RPMI8226 (cell line): ENCODE measurements around the gene MYO10.

ENCODE experiments used
- DNase-seq: peaks from one replicate; pipeline ENCODE4 v3.0.0-alpha.2; 2015

MYO10 gene

GRCh38 chr5:16916262-16916878 is 19.7 kb downstream of the MYO10 start:
- no peak for DNase-seq

- no peak for DNase-seq
These were observed 21.5 kb downstream of the MYO10 start for GRCh38 chr5:16914584-16914983.

- no peak for DNase-seq
These were observed 22.0 kb downstream of the MYO10 start for GRCh38 chr5:16914108-16914435.

- DNase-seq = no peak
These were observed 22.6 kb downstream of the MYO10 start for GRCh38 chr5:16913187-16914107.

GRCh38 chr5:16912080-16912479 is 24.0 kb downstream of the MYO10 start:
- DNase-seq = no peak

- DNase-seq = no peak
These were observed 26.6 kb downstream of the MYO10 start for GRCh38 chr5:16909464-16909863.

- DNase-seq = no peak
These were observed 28.8 kb downstream of the MYO10 start for GRCh38 chr5:16907270-16907669.

- DNase-seq = no peak
These were observed 29.8 kb downstream of the MYO10 start for GRCh38 chr5:16906255-16906654.

- no peak for DNase-seq
These were observed 32.4 kb downstream of the MYO10 start for GRCh38 chr5:16903480-16904300.

- DNase-seq = no peak
These were observed 33.2 kb downstream of the MYO10 start for GRCh38 chr5:16902846-16903245.

GRCh38 chr5:16901021-16901644 is 35.0 kb downstream of the MYO10 start:
- DNase-seq = no peak

GRCh38 chr5:16899171-16899570 is 36.9 kb downstream of the MYO10 start:
- DNase-seq = no peak

- DNase-seq = no peak
These were observed 38.3 kb downstream of the MYO10 start for GRCh38 chr5:16897800-16898199.

GRCh38 chr5:16897284-16897704 is 38.8 kb downstream of the MYO10 start:
- DNase-seq = no peak

GRCh38 chr5:16896767-16897166 is 39.3 kb downstream of the MYO10 start:
- DNase-seq = no peak

- DNase-seq = no peak
These were observed 41.6 kb downstream of the MYO10 start for GRCh38 chr5:16894236-16895057.

- DNase-seq = no peak
These were observed 45.1 kb downstream of the MYO10 start for GRCh38 chr5:16891033-16891432.

GRCh38 chr5:16889972-16890519 is 46.0 kb downstream of the MYO10 start:
- no peak for DNase-seq

- no peak for DNase-seq
These were observed 46.7 kb downstream of the MYO10 start for GRCh38 chr5:16889203-16889971.

- DNase-seq = no peak
These were observed 47.4 kb downstream of the MYO10 start for GRCh38 chr5:16888694-16889124.

GRCh38 chr5:16886793-16887345 is 49.2 kb downstream of the MYO10 start:
- DNase-seq = no peak
